DMS 273 (cell line): Measurements from ENCODE around the gene GNG3.
"Not testable (repeated sequence)": the region's sequence is repeated elsewhere in the genome, so short reads cannot be mapped to it uniquely, and the experiment has no call there.

ENCODE experiments used
- DNase-seq: peaks from one replicate; lab custom pipeline; 2025; ENCODE audit not compliant: unreplicated experiment; lab: John Stamatoyannopoulos, UW

GNG3 gene

GRCh38 chr11:62687508-62688396, 19.7 kb upstream of the GNG3 start:
- no peak for DNase-seq

- no peak for DNase-seq
Observed at GRCh38 chr11:62688491-62688890, 19.0 kb upstream of the GNG3 start.

GRCh38 chr11:62689421-62690183, 17.9 kb upstream of the GNG3 start, which contains the start of gene LRRN4CL:
Gene LRRN4CL (minus strand): TSS chr11:62689530. CDS start chr11:62688508, 1,022 bp downstream.
- DNase-seq: peak; percentile 67

- not testable (repeated sequence) for DNase-seq
Observed at GRCh38 chr11:62693624-62694023, 13.9 kb upstream of the GNG3 start.

GRCh38 chr11:62694455-62695167, 12.9 kb upstream of the GNG3 start:
- peak; percentile 84 for DNase-seq

- no peak for DNase-seq
Observed at GRCh38 chr11:62702246-62702645, 5.2 kb upstream of the GNG3 start.

- not testable (repeated sequence) for DNase-seq
Observed at GRCh38 chr11:62703921-62704320, 3.6 kb upstream of the GNG3 start.

- DNase-seq: peak; percentile 45
Observed at GRCh38 chr11:62705413-62705812, 2.1 kb upstream of the GNG3 start.

- DNase-seq: peak; percentile 96
Observed at GRCh38 chr11:62705880-62706849, 1.3 kb upstream of the GNG3 start.

GRCh38 chr11:62706850-62707247, 627 bp upstream of the GNG3 start:
- DNase-seq: no peak

GRCh38 chr11:62708392-62708791, 916 bp downstream of the GNG3 start:
- DNase-seq: no peak

- no peak for DNase-seq
Observed at GRCh38 chr11:62708793-62709192, 1.3 kb downstream of the GNG3 start.

GRCh38 chr11:62709247-62710000, 1.9 kb downstream of the GNG3 start:
- DNase-seq: peak; percentile 98

- DNase-seq: peak; percentile 63
Observed at GRCh38 chr11:62710001-62710345, 2.5 kb downstream of the GNG3 start.

- DNase-seq: no peak
Observed at GRCh38 chr11:62712276-62712812, 4.9 kb downstream of the GNG3 start.

- no peak for DNase-seq
Observed at GRCh38 chr11:62712861-62713260, 5.4 kb downstream of the GNG3 start.

GRCh38 chr11:62713343-62713742, 5.9 kb downstream of the GNG3 start:
- no peak for DNase-seq

- DNase-seq: no peak
Observed at GRCh38 chr11:62715150-62716130, 8.0 kb downstream of the GNG3 start.
